Measurements from ENCODE around the gene RRP15.

RRP15 gene

DNA sequence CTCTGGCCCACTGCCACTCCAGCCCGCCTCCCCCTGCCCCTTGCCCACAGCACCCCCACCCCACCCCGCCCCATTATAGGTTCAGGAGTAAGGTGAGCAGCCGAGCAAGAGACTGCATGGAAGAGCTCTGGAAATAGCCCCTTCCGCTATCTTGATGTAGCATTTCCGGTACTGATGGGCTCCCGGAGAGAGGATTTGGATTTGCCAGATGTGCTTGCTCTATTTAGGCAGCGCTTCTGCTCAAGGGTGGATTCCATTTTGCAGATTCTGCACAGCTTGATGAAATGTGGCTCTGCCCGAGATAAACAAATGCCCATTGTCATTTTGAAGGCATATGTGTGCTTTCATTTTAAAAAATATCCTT, 67.0 kb downstream of the RRP15 start:
- Histone ChIP-seq H3F3A (ENCODE audit: insufficient read depth, low read length) (no peaks in the 10 kb centered on the region), H3K27ac (ENCODE audit: low read depth, low read length, poor library complexity, severe bottlenecking) (no peak overlapping the region), H3K36me3 (ENCODE audit: insufficient read depth, low read length) (no peaks in the 10 kb centered on the region), H2AFZ (ENCODE audit: low read length) (no peak overlapping the region), H4K20me1 (ENCODE audit: insufficient read depth, low read length) (no peaks in the 10 kb centered on the region), H3K79me2 (ENCODE audit: insufficient read depth, low read length) (no peaks in the 10 kb centered on the region), H3K9me3 (ENCODE audit: low read length) (no peaks in the 10 kb centered on the region), H3K27me3 (ENCODE audit: insufficient read depth, low read length) (0 out of 2 replicates have a peak, but pooled peaks cover 2% of the 10 kb centered on the region), H3K4me3 (ENCODE audit: low read depth, low read length, poor library complexity, severe bottlenecking) (no peak overlapping the region), H3K4me1 (ENCODE audit: insufficient read depth, low read length, severe bottlenecking) (peaks cover 8% of the 10 kb centered on the region), H3K4me2 (ENCODE audit: low read length) (no peak overlapping the region), H3K9ac (ENCODE audit: low read length) (no peak overlapping the region), H3K9me2 (ENCODE audit: low read depth, low read length) (no peaks in the 10 kb centered on the region)
- TF ChIP-seq EZH2 (IDR thresholded peaks at IDR 0.05; ENCODE audit: borderline replicate concordance, low read length), result no peak
- TF ChIP-seq, protein P1, sequence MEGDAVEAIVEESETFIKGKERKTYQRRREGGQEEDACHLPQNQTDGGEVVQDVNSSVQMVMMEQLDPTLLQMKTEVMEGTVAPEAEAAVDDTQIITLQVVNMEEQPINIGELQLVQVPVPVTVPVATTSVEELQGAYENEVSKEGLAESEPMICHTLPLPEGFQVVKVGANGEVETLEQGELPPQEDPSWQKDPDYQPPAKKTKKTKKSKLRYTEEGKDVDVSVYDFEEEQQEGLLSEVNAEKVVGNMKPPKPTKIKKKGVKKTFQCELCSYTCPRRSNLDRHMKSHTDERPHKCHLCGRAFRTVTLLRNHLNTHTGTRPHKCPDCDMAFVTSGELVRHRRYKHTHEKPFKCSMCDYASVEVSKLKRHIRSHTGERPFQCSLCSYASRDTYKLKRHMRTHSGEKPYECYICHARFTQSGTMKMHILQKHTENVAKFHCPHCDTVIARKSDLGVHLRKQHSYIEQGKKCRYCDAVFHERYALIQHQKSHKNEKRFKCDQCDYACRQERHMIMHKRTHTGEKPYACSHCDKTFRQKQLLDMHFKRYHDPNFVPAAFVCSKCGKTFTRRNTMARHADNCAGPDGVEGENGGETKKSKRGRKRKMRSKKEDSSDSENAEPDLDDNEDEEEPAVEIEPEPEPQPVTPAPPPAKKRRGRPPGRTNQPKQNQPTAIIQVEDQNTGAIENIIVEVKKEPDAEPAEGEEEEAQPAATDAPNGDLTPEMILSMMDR (IDR thresholded peaks at IDR 0.05; ENCODE audit: low read length), result no peak

DNA sequence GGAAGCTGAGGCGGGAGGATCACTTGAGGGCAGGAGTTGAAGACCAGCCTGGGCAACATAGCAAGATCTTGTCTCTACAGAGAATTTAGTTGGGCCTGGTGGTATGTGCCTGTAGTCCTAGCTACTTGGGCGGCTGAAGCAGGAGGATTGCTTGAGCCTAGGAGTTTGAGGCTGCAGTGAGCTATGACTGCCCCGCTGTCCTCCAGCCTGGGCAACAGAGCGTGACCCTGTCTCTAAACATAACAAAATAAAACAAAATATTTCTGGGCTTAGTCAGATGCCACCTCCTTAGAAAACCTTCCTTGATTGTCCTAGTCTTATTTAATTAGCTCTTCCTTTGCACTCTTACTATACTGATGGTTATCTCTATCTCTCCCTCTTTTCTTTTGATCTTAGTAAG, 68.6 kb downstream of the RRP15 start:
- no peak overlapping the region for H2AFZ ChIP-seq (ENCODE audit: low read length)
- H3F3A ChIP-seq (ENCODE audit: insufficient read depth, low read length), result no peaks in the 10 kb centered on the region
- no peaks in the 10 kb centered on the region for H3K79me2 ChIP-seq (ENCODE audit: insufficient read depth, low read length)
- no peak overlapping the region for H3K27ac ChIP-seq (ENCODE audit: low read depth, low read length, poor library complexity, severe bottlenecking)
- peaks cover 8% of the 10 kb centered on the region for H3K4me1 ChIP-seq (ENCODE audit: insufficient read depth, low read length, severe bottlenecking)
- H3K36me3 ChIP-seq (ENCODE audit: insufficient read depth, low read length), result no peaks in the 10 kb centered on the region
- H3K9ac ChIP-seq (ENCODE audit: low read length), result no peak overlapping the region
- TF ChIP-seq, protein P1 (IDR thresholded peaks at IDR 0.05; ENCODE audit: low read length), result no peak
- no peak for TF ChIP-seq EZH2 (IDR thresholded peaks at IDR 0.05; ENCODE audit: borderline replicate concordance, low read length)
- H3K4me3 ChIP-seq (ENCODE audit: low read depth, low read length, poor library complexity, severe bottlenecking), result no peak overlapping the region
- H3K9me3 ChIP-seq (ENCODE audit: low read length), result no peaks in the 10 kb centered on the region
- H3K4me2 ChIP-seq (ENCODE audit: low read length), result no peak overlapping the region
- no peaks in the 10 kb centered on the region for H4K20me1 ChIP-seq (ENCODE audit: insufficient read depth, low read length)
- no peaks in the 10 kb centered on the region for H3K9me2 ChIP-seq (ENCODE audit: low read depth, low read length)
- H3K27me3 ChIP-seq (ENCODE audit: insufficient read depth, low read length), result no peaks in the 10 kb centered on the region

DNA sequence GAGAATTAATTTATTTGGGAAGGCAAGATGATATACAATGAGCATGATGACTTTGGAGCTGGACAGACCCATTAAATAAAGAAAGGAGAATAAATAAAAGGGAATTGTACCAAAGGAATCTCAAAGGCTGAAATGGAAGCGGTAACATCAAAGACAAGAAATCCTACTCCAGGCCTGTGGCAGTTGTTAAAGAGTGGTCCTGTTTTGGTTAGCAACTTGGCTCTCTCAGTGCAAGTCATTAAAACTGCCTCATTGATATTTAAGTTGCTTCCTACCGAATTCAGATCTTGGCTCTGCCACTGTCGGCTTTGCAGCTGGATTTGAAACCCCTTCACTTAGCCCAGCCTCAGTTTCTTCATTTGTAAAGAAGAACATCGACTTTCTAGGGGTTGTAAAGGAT, 70.2 kb downstream of the RRP15 start:
- Histone ChIP-seq H4K20me1 (ENCODE audit: insufficient read depth, low read length) (no peaks in the 10 kb centered on the region), H3F3A (ENCODE audit: insufficient read depth, low read length) (no peaks in the 10 kb centered on the region), H3K36me3 (ENCODE audit: insufficient read depth, low read length) (no peaks in the 10 kb centered on the region), H3K4me1 (ENCODE audit: insufficient read depth, low read length, severe bottlenecking) (peaks cover 8% of the 10 kb centered on the region), H3K4me2 (ENCODE audit: low read length) (no peak overlapping the region), H3K9me2 (ENCODE audit: low read depth, low read length) (no peaks in the 10 kb centered on the region), H3K9ac (ENCODE audit: low read length) (no peak overlapping the region), H3K27ac (ENCODE audit: low read depth, low read length, poor library complexity, severe bottlenecking) (no peak overlapping the region), H3K79me2 (ENCODE audit: insufficient read depth, low read length) (no peaks in the 10 kb centered on the region), H2AFZ (ENCODE audit: low read length) (no peak overlapping the region), H3K9me3 (ENCODE audit: low read length) (no peaks in the 10 kb centered on the region), H3K4me3 (ENCODE audit: low read depth, low read length, poor library complexity, severe bottlenecking) (no peak overlapping the region), H3K27me3 (ENCODE audit: insufficient read depth, low read length) (no peaks in the 10 kb centered on the region)
- TF ChIP-seq EZH2 (IDR thresholded peaks at IDR 0.05; ENCODE audit: borderline replicate concordance, low read length), result no peak
- TF ChIP-seq, protein P1 (IDR thresholded peaks at IDR 0.05; ENCODE audit: low read length), result no peak
